ENCODE results near the gene DDX52.

DNA sequence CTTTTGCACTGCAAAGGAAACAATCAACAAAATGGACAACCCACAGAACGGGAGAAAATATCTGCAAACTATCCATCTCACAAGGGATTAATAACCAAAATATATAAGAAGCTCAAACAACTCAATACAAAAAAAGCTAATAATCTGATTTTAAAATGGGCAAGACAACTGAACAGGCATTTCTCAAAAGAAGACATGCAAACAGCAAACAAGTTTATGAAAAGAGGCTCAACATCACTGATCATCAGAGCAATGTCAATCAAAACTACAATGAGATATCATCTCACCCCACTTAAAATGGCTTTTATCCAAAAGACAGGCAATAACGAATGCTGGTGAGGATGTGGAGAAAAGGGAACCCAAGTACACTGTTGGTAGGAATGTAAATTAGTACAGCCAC is 68.8 kb downstream of the DDX52 start:
- TF ChIP-seq EZH2 (IDR thresholded peaks at IDR 0.05; ENCODE audit: insufficient read depth, poor library complexity, severe bottlenecking) = no peak
- no peak for TF ChIP-seq EZH2phosphoT487 (IDR thresholded peaks at IDR 0.05; ENCODE audit: insufficient read depth, low read depth)

Measured in GM23248 (cell line).